ENCODE data around the gene ECE1.

DNA sequence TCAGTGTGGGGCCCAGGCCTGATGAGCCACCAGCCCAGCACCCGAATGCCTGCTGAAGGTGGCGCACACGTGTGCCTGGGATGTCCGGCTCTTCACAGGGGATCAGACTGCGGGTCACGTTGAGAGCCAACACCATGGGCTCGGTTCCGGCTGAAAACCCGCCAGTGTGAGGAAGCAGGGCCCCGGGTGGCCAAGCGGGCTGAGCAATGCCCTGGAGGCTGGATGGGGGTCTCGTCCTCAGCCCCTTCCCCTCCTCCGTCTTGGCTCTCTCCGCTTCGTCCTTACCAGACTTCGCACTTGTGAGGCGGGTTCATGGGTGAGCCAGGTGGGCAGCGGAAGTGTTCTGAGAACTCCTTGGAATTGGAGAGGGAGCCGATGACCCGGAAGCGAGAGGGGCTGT is 70.6 kb downstream of the ECE1 start:
- TF ChIP-seq FOXA1 (IDR thresholded peaks at IDR 0.05) (no peak), HDGF (IDR thresholded peaks at IDR 0.05; ENCODE audit: borderline replicate concordance) (no peak)

Data from HEK293T (cell line).